H1 (cell line): Measurements from ENCODE around the gene FABP6. TPM values are rescaled to one million over a fixed set of nuclear protein-coding genes. Genes with fewer than 3 reads are reported as not detected.

ENCODE experiments used
- CTCF ChIA-PET: fragments of 300-600 bp; sonication (Branson Sonifier 250); formaldehyde crosslinking; loops from one replicate; lab custom pipeline; 2021; ENCODE audit not compliant: partially characterized antibody; lab: Charles Lee
- POLR2A ChIA-PET: fragments of 300-600 bp; sonication (Branson Sonifier 250); formaldehyde crosslinking; loops from one replicate; lab custom pipeline; 2021; ENCODE audit warnings: inconsistent platforms; ENCODE audit not compliant: partially characterized antibody; lab: Charles Lee
- DNase-seq, 2 experiments: peaks; one replicate each; pipeline versions ENCODE4 v3.0.0 to v3.0.0-alpha.2; 2010 to 2022; ENCODE audit warnings: low spot score in 2 of 2, low read depth in 1 of 2, mixed read lengths in 1 of 2
- FAIRE-seq: peaks from 2 replicates; lab custom pipeline; 2011; peaks lifted over from hg19 to GRCh38; lab: Jason Lieb, UNC
- H2AFZ ChIP-seq: 2 replicates; pipeline ENCODE4 v1.8.1; 2012; ENCODE audit warnings: low read length, inconsistent platforms
- H2AK5ac ChIP-seq: 2 replicates; pipeline ENCODE4 v1.6.1; 2013; ENCODE audit warnings: low read depth, low read length
- H2BK120ac ChIP-seq: replicated peaks from 2 replicates; pipeline ENCODE3; 2013; ENCODE audit warnings: low read depth, low read length, inconsistent platforms
- H2BK12ac ChIP-seq: 2 replicates; pipeline ENCODE4 v1.6.1; 2013; ENCODE audit warnings: low read depth, low read length
- H2BK15ac ChIP-seq: 2 replicates; pipeline ENCODE4 v1.6.1; 2013; ENCODE audit warnings: low read length
- H2BK20ac ChIP-seq: 2 replicates; pipeline ENCODE4 v1.6.1; 2013; ENCODE audit warnings: low read length
- H2BK5ac ChIP-seq: 2 replicates; pipeline ENCODE4 v1.6.1; 2013; ENCODE audit warnings: low read depth, low read length
- H3K14ac ChIP-seq: 2 replicates; pipeline ENCODE4 v1.6.1; 2013; ENCODE audit warnings: inconsistent platforms; ENCODE audit not compliant: insufficient read length
- H3K18ac ChIP-seq: 2 replicates; pipeline ENCODE4 v1.6.1; 2013; ENCODE audit warnings: low read length; ENCODE audit errors: extremely low read depth
- H3K23ac ChIP-seq: 2 replicates; pipeline ENCODE4 v1.6.1; 2013; ENCODE audit warnings: inconsistent platforms; ENCODE audit not compliant: insufficient read length
- H3K23me2 ChIP-seq: 2 replicates; pipeline ENCODE4 v1.6.1; 2013; ENCODE audit warnings: low read depth, low read length
- H3K27ac ChIP-seq: 2 replicates; pipeline ENCODE4 v1.6.1; 2011; ENCODE audit warnings: low read depth, low read length, inconsistent platforms
- H3K27me3 ChIP-seq, 4 experiments: replicated peaks in 1 of 4; 1 replicate in 1 of 4; 2 replicates in 3 of 4; pipeline versions ENCODE4 v1.6.1 to v1.8.1; 2011 to 2013; ENCODE audit warnings: low read length in 3 of 4, mild to moderate bottlenecking in 3 of 4, inconsistent platforms in 2 of 4, mixed read lengths in 2 of 4, moderate library complexity in 1 of 4; ENCODE audit not compliant: control insufficient read depth in 3 of 4, insufficient read depth in 3 of 4; ENCODE audit errors: extremely low read depth in 1 of 4
- H3K36me3 ChIP-seq, 4 experiments: 2 replicates each; pipeline versions ENCODE4 v1.6.1 to v1.8.1; 2011 to 2013; ENCODE audit warnings: mild to moderate bottlenecking in 4 of 4, low read length in 3 of 4, moderate library complexity in 2 of 4, control low read depth in 1 of 4, inconsistent platforms in 1 of 4; ENCODE audit not compliant: insufficient read depth in 4 of 4, control insufficient read depth in 2 of 4
- H3K4ac ChIP-seq: replicated peaks from 2 replicates; pipeline ENCODE3; 2013; ENCODE audit warnings: low read length, low read depth, mixed read lengths, inconsistent platforms; ENCODE audit not compliant: insufficient read length
- H3K4me1 ChIP-seq, 4 experiments: replicated peaks in 1 of 4; 1 replicate in 1 of 4; 2 replicates in 3 of 4; pipeline versions ENCODE4 v1.6.1 to v1.8.1; 2011 to 2013; ENCODE audit warnings: low read length in 3 of 4, inconsistent platforms in 2 of 4, mixed read lengths in 1 of 4; ENCODE audit not compliant: insufficient read depth in 4 of 4, control insufficient read depth in 3 of 4
- H3K4me2 ChIP-seq, 2 experiments: 2 replicates each; pipeline versions ENCODE4 v1.6.1 to v1.8.1; 2011 to 2013; ENCODE audit warnings: low read depth in 2 of 2, low read length in 2 of 2, control low read depth in 1 of 2, inconsistent platforms in 1 of 2, mild to moderate bottlenecking in 1 of 2; ENCODE audit not compliant: insufficient read depth in 1 of 2
- H3K4me3 ChIP-seq, 4 experiments: fragments of 200-600, 300-600 bp in 1 of 4; sonication (generic), shearing (Covaris generic), sonication (Bioruptor Twin) in 1 of 4; 2 replicates each; pipeline versions ENCODE4 v1.5.1 to v1.8.1; 2011 to 2016; ENCODE audit warnings: low read length in 4 of 4, low read depth in 3 of 4, control low read depth in 2 of 4, inconsistent platforms in 2 of 4, mild to moderate bottlenecking in 2 of 4, mixed read lengths in 1 of 4, moderate library complexity in 1 of 4; ENCODE audit not compliant: insufficient read depth in 2 of 4; ENCODE audit errors: extremely low read depth in 1 of 4
- H3K56ac ChIP-seq: replicated peaks from 2 replicates; pipeline ENCODE3; 2013; ENCODE audit warnings: low read depth, mild to moderate bottlenecking, mixed read lengths, low read length, inconsistent platforms; ENCODE audit not compliant: insufficient read length
- H3K79me1 ChIP-seq: 2 replicates; pipeline ENCODE4 v1.6.1; 2013; ENCODE audit warnings: low read depth, low read length, control low read depth
- H3K79me2 ChIP-seq, 2 experiments: 2 replicates each; pipeline versions ENCODE4 v1.6.1 to v1.8.1; 2012 to 2013; ENCODE audit warnings: low read length in 2 of 2, mild to moderate bottlenecking in 2 of 2, inconsistent platforms in 1 of 2; ENCODE audit not compliant: insufficient read depth in 2 of 2, control insufficient read depth in 1 of 2
- H3K9ac ChIP-seq, 4 experiments: replicated peaks in 1 of 4; 1 replicate in 1 of 4; 2 replicates in 3 of 4; pipeline versions ENCODE4 v1.6.1 to v1.8.1; 2011 to 2013; ENCODE audit warnings: low read depth in 3 of 4, low read length in 3 of 4, control low read depth in 2 of 4, mild to moderate bottlenecking in 2 of 4, moderate library complexity in 2 of 4, inconsistent platforms in 1 of 4; ENCODE audit errors: extremely low read depth in 1 of 4
- H3K9me3 ChIP-seq, 2 experiments: 2 replicates each; pipeline versions ENCODE4 v1.6.1 to v1.8.1; 2012 to 2013; ENCODE audit warnings: mild to moderate bottlenecking in 2 of 2, moderate library complexity in 2 of 2, control low read depth in 1 of 2, inconsistent platforms in 1 of 2, low read depth in 1 of 2, low read length in 1 of 2, mixed read lengths in 1 of 2; ENCODE audit not compliant: insufficient read depth in 2 of 2
- H4K20me1 ChIP-seq, 2 experiments: replicated peaks in 1 of 2; 2 replicates each; pipeline versions ENCODE3 to v1.8.1; 2011 to 2013; ENCODE audit warnings: inconsistent platforms in 2 of 2, low read length in 2 of 2, mild to moderate bottlenecking in 1 of 2; ENCODE audit not compliant: insufficient read depth in 2 of 2, control insufficient read depth in 1 of 2
- H4K5ac ChIP-seq: 2 replicates; pipeline ENCODE4 v1.6.1; 2013; ENCODE audit warnings: low read length, low read depth, mixed read lengths, inconsistent platforms; ENCODE audit not compliant: insufficient read length
- H4K8ac ChIP-seq: 2 replicates; pipeline ENCODE4 v1.8.0; 2013; ENCODE audit warnings: mild to moderate bottlenecking, moderate library complexity, low read length, inconsistent platforms; ENCODE audit not compliant: insufficient read depth; ENCODE audit errors: extremely low read depth
- H4K91ac ChIP-seq: replicated peaks from 2 replicates; pipeline ENCODE3; 2013; ENCODE audit warnings: low read length, mixed read lengths, inconsistent platforms; ENCODE audit not compliant: insufficient read length
- ASH2L ChIP-seq: fragments of 200-600, 300-600 bp; sonication (generic); IDR thresholded peaks from one replicate; pipeline ENCODE4 v1.7.1; 2017; ENCODE audit warnings: low read length
- BACH1 ChIP-seq: IDR thresholded peaks from 2 replicates; pipeline ENCODE4 v1.6.1; 2012; ENCODE audit warnings: low read length, improper control_type of control experiment
- BCL11A ChIP-seq, 2 experiments: IDR thresholded peaks; one replicate each; pipeline ENCODE4 v1.6.1; 2011; ENCODE audit warnings: low read depth in 2 of 2, low read length in 2 of 2, mild to moderate bottlenecking in 2 of 2
- CBX5 ChIP-seq: fragments of 300-800, 300-1000 bp; sonication (generic); IDR thresholded peaks from 2 replicates; pipeline ENCODE4 v1.7.1; 2016; ENCODE audit warnings: antibody characterized with exemption, low read length, low read depth
- CBX8 ChIP-seq: fragments of 300-800, 300-1000 bp; sonication (generic); IDR thresholded peaks from 2 replicates; pipeline ENCODE4 v1.7.1; 2016; ENCODE audit warnings: low read depth, low read length, borderline replicate concordance
- CEBPB ChIP-seq: IDR thresholded peaks from 2 replicates; pipeline ENCODE4 v1.6.1; 2012; ENCODE audit warnings: low read depth, low read length
- CHD1 ChIP-seq: IDR thresholded peaks from 2 replicates; pipeline ENCODE4 v1.6.1; 2012; ENCODE audit warnings: low read depth, low read length, improper control_type of control experiment
- CREB1 ChIP-seq: IDR thresholded peaks from 2 replicates; pipeline ENCODE4 v1.6.1; 2012; ENCODE audit warnings: inconsistent platforms
- CTBP2 ChIP-seq: IDR thresholded peaks from 2 replicates; pipeline ENCODE4 v1.7.0; 2011; ENCODE audit warnings: borderline replicate concordance, mild to moderate bottlenecking, moderate library complexity, mixed read lengths, low read length; ENCODE audit not compliant: insufficient read depth, insufficient read length
- FOSL1 ChIP-seq: IDR thresholded peaks from 2 replicates; pipeline ENCODE4 v1.6.1; 2011; ENCODE audit warnings: mild to moderate bottlenecking, low read depth, low read length, moderate library complexity; ENCODE audit not compliant: insufficient read depth
- PHF8 ChIP-seq: fragments of 200-600 bp; sonication (generic); conservative IDR thresholded peaks from 2 replicates; pipeline ENCODE4 v1.7.1; 2012; ENCODE audit warnings: low read depth, mild to moderate bottlenecking, inconsistent platforms, low read length, moderate library complexity
- RXRA ChIP-seq: IDR thresholded peaks from 2 replicates; pipeline ENCODE4 v1.6.1; 2011; ENCODE audit warnings: low read depth, mild to moderate bottlenecking, low read length, moderate library complexity; ENCODE audit not compliant: insufficient read depth
- SUZ12 ChIP-seq: fragments of 200-600 bp; sonication (generic); IDR thresholded peaks from 2 replicates; pipeline ENCODE4 v1.6.1; 2012; ENCODE audit warnings: mild to moderate bottlenecking, inconsistent platforms, low read length, moderate library complexity, mixed read lengths
- TBP ChIP-seq: IDR thresholded peaks from 2 replicates; pipeline ENCODE4 v1.6.1; 2011; ENCODE audit warnings: low read depth, low read length, improper control_type of control experiment
- YY1 ChIP-seq: IDR thresholded peaks from 2 replicates; pipeline ENCODE4 v1.6.1; 2011; ENCODE audit warnings: low read depth, mild to moderate bottlenecking, low read length
- WGBS, 2 experiments: shearing (Covaris generic) in 1 of 2; methylation state at CpG; one replicate each; pipeline versions ENCODE4 v1.1.6 to v1.1.7; 2013 to 2015; ENCODE audit warnings: low lambda C conversion rate in 2 of 2, mixed read lengths in 2 of 2, inconsistent platforms in 1 of 2, low coverage in 1 of 2, missing lambda C conversion rate in 1 of 2; ENCODE audit not compliant: insufficient replicate concordance in 2 of 2, insufficient coverage in 1 of 2, insufficient read length in 1 of 2; ENCODE audit errors: extremely low coverage in 1 of 2, missing lambda C conversion rate in 1 of 2; 5-methylcytosine and 5-hydroxymethylcytosine counted together
- polyA plus RNA-seq, 7 experiments: library from polyadenylated mRNA; depleted of rRNA in 3 of 7; stranded (reverse) in 5 of 7; unstranded in 2 of 7; fragments of >200 nt in 5 of 7; fragments of 200-250 nt in 2 of 7; gene quantifications; 1 replicate in 5 of 7; 2 replicates in 1 of 7; 4 replicates in 1 of 7; pipeline versions ENCODE4 v1.2.1 to v1.2.3, GENCODE V29; 2011 to 2013; ENCODE audit warnings: missing spikeins in 2 of 7, mixed read lengths in 2 of 7
- total RNA-seq: library from RNA; stranded (reverse); fragmentation: NEBNext Ultra II Directional; extraction: Animal tissue kit (Norgen Biotek cat#: 25700); gene quantifications from 2 replicates; pipeline ENCODE4 v1.2.1, GENCODE V29; 2021

FABP6 gene
- total and polyA plus RNA-seq, 2 of the 8 experiments (the other 6 are each of a cell fraction or from before 2014, with no cell fraction given): 4.8 to 6.1 TPM

GRCh38 chr5:160266044-160266443 is 36.7 kb downstream of the FABP6 start:
- Histone ChIP-seq H2BK120ac (no peak overlapping the region), H3K36me3 (peaks cover 0 to 9% (median 0%) of the 10 kb centered on the region in 4 experiments; a peak in 1 of 8 replicates), H4K91ac (no peak overlapping the region), H4K20me1 (peaks cover 2 to 10% of the 10 kb centered on the region in 2 experiments), H4K5ac (no peak overlapping the region), H4K8ac (no peak overlapping the region), H3K79me2 (peaks cover 0 to 24% of the 10 kb centered on the region in 2 experiments; a peak in 1 of 4 replicates), H2BK20ac (no peak overlapping the region), H2AK5ac (no peak overlapping the region), H3K9ac (no peak overlapping the region), H3K4me2 (peak overlapping the region; percentile 46 to 56), H3K23ac (no peak overlapping the region), H3K18ac (no peak overlapping the region), H3K4ac (no peak overlapping the region), H2BK5ac (0 out of 2 replicates have a peak overlapping the region, but pooled peaks have one; percentile 63), H2AFZ (no peak overlapping the region), H3K4me3 (peak overlapping the region in 1 of 4 experiments; percentile 23; a peak in 2 of 8 replicates), H3K27me3 (no peaks in the 10 kb centered on the region), H3K4me1 (peaks cover 6 to 28% (median 22%) of the 10 kb centered on the region in 4 experiments), H3K79me1 (peaks cover 4% of the 10 kb centered on the region), H2BK12ac (no peak overlapping the region), H3K9me3 (no peaks in the 10 kb centered on the region), H3K56ac (no peak overlapping the region), H3K27ac (no peak overlapping the region), H3K23me2 (no peaks in the 10 kb centered on the region), H3K14ac (no peak overlapping the region), H2BK15ac (no peak overlapping the region)
- FAIRE-seq: no peak
- DNase-seq: no peak
- 18% methylated on average over 5 of the region's 5 CpGs; no CpG with 5 or more reads in 1 of the 2 experiments for WGBS, 2 experiments
- ChIA-PET POLR2A (interaction anchor here (0.8 to 1.9 kb wide), 12 partner anchors 10 to 133 kb away, joined by 3 to 11 read pairs (median 5); partner anchors contain the start of gene CCNJL), CTCF (interaction anchor here (0.5 to 27.2 kb wide), 24 partner anchors 9 to 722 kb away, joined by 3 to 362 read pairs (median 4); no protein-coding TSS in a partner anchor)
- peak; percentile 67 for TF ChIP-seq CTBP2
- no peak for TF ChIP-seq BCL11A (IDR thresholded peaks at IDR 0.05; ENCODE audit: low read depth in 2 of 2, low read length in 2 of 2)
- no peak for TF ChIP-seq FOSL1
- TF ChIP-seq CREB1: no peak
- TF ChIP-seq CHD1: no peak
- no peak for TF ChIP-seq TBP
- no peak for TF ChIP-seq CBX5
- TF ChIP-seq BACH1: peak; percentile 50
- TF ChIP-seq SUZ12: no peak
- TF ChIP-seq RXRA: no peak
- no peak for TF ChIP-seq PHF8
- no peak for TF ChIP-seq CEBPB
- peak; percentile 61; the same call in 1 of the 2 replicates for TF ChIP-seq YY1
- no peak for TF ChIP-seq ASH2L
- TF ChIP-seq CBX8: no peak
